Ascending aorta (tissue), 2 donors: Measurements from ENCODE around the gene MIB2. TPM values are rescaled to one million over a fixed set of nuclear protein-coding genes. Genes with fewer than 3 reads are reported as not detected.
"Not testable (repeated sequence)": the region's sequence is repeated elsewhere in the genome, so short reads cannot be mapped to it uniquely, and the experiment has no call there.

Experiments used
- DNase-seq, 2 donors: peaks; one replicate each; pipeline ENCODE4 v3.0.0-alpha.2; 2019; ENCODE audit warnings: low spot score in 2 of 2
- H3K27ac ChIP-seq, 2 donors: fragments of 200-600 bp; sonication (generic); one replicate each; pipeline ENCODE4 v1.5.1; 2016 to 2017; ENCODE audit warnings: mild to moderate bottlenecking in 1 of 2
- H3K27me3 ChIP-seq: fragments of 200-600 bp; sonication (generic); one replicate; pipeline ENCODE4 v1.5.1; 2017
- H3K36me3 ChIP-seq, 2 donors: fragments of 200-600 bp; sonication (generic); one replicate each; pipeline ENCODE4 v1.5.1; 2016
- H3K4me1 ChIP-seq, 2 donors: fragments of 200-600 bp; sonication (generic); one replicate each; pipeline ENCODE4 v1.5.1; 2016 to 2017; ENCODE audit warnings: mild to moderate bottlenecking in 1 of 2
- H3K4me3 ChIP-seq, 2 donors: fragments of 200-600 bp; sonication (generic); one replicate each; pipeline ENCODE4 v1.5.1; 2016 to 2017; ENCODE audit warnings: mild to moderate bottlenecking in 1 of 2
- H3K9me3 ChIP-seq, 2 donors: fragments of 200-600 bp; sonication (generic); one replicate each; pipeline ENCODE4 v1.5.1; 2016
- intact Hi-C: fragments of 100-400 bp; cut with DNase I; formaldehyde crosslinking; loops from one replicate; pipeline ENCODE4 v1.15.1; 2023
- total RNA-seq: library from RNA; depleted of rRNA; stranded (reverse); fragments of >200 nt; gene quantifications from one replicate; pipeline ENCODE4 v1.1.0, GENCODE V29; 2016
- TF ChIP-seq, protein P1 (sequence below), 3 experiments: fragments of 200-600 bp in 2 of 3; fragments of 450-650 bp in 1 of 3; sonication (generic) in 2 of 3; IDR thresholded peaks; one replicate each; pipeline ENCODE4 v1.5.1; 2016 to 2019; ENCODE audit warnings: antibody characterized with exemption in 3 of 3, mild to moderate bottlenecking in 1 of 3, moderate library complexity in 1 of 3

MIB2 gene
- total RNA-seq, 1 donor from 2014 or later = 96.9 TPM

DNA sequence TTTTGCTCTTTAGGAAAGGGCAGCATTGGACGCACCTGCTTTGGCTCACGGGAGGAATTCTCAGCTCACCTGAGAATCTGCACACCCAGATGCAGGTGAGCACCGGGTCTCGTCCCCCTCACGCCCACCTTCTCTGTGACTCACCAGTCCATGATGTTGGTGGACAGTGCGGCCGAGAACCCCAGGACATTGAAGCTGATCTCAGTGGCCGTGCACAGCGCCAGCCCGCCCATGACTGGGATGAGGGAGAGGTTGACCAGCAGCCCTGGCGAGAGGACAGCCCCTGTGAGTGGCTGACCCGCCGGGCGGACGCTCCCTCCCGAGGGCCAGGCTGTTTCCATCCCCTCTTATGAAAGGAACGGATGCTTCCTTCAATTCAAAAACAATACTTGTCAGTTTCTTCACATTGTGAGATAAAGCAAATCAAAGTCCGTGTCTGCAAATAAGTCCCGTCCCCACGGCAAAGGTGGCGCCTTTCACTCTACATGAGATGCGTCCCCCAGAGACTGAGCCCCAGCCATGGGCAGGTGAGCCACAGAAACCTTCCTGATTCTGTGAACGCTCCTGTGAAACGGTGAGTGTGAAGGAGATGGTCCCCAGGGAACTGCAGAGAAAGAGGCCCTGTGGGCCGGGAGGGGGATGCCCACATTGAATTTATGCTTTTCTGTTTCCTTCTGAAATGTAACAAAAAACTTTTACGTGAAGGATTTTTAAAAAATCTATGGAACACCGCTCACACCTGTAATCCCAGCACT lies 56.2 kb downstream of the MIB2 start:
- no peak for DNase-seq
- Histone ChIP-seq H3K4me3 (no peak overlapping the region), H3K27ac (no peak overlapping the region), H3K36me3 (peaks cover 50 to 64% of the 10 kb centered on the region in 2 donors), H3K4me1 (no peaks in the 10 kb centered on the region), H3K9me3 (no peaks in the 10 kb centered on the region), H3K27me3 (no peaks in the 10 kb centered on the region)
- TF ChIP-seq, protein P1, sequence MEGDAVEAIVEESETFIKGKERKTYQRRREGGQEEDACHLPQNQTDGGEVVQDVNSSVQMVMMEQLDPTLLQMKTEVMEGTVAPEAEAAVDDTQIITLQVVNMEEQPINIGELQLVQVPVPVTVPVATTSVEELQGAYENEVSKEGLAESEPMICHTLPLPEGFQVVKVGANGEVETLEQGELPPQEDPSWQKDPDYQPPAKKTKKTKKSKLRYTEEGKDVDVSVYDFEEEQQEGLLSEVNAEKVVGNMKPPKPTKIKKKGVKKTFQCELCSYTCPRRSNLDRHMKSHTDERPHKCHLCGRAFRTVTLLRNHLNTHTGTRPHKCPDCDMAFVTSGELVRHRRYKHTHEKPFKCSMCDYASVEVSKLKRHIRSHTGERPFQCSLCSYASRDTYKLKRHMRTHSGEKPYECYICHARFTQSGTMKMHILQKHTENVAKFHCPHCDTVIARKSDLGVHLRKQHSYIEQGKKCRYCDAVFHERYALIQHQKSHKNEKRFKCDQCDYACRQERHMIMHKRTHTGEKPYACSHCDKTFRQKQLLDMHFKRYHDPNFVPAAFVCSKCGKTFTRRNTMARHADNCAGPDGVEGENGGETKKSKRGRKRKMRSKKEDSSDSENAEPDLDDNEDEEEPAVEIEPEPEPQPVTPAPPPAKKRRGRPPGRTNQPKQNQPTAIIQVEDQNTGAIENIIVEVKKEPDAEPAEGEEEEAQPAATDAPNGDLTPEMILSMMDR (IDR thresholded peaks at IDR 0.05) = no peak
- intact Hi-C loops = no loop called here

DNA sequence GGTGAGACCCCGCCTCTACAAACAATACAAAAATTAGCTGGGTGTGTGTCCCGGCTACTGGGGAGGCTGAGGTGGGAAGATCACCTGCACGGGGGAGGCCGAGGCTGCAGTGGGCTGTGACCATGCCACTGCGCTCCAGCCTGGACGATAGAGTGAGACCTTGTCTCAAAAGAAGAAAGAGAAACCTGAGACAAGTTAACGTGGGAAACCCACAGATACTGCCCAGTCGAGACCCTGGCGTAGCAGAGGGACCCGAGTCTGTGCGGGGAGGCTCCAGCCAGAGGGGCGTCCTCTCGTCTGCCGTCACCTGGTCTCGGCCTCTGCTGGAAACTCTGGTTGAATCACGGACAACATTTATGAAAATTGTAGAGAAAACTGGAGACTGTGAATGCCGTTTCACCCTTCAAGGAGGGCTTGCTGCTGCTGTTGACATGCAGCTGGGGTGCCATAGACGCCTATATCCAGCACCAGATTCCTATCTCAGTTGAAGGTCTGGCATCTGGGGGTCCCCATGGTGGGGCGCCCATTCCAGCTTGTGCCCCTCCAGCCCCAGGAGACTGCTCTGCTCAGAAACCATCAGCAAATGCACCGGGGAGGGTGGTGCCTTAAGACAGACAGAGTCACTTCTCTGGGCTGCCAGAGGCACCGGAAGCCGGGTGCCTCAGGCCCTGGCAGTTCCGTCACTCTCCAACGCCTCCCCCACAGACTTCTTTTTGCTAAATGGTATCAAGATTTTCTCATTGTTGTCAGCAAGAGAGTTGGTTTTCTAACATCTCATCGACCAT lies 57.1 kb downstream of the MIB2 start:
- peaks cover 47 to 59% of the 10 kb centered on the region in 2 donors for H3K36me3 ChIP-seq
- TF ChIP-seq, protein P1 (IDR thresholded peaks at IDR 0.05) = no peak
- no peak overlapping the region for H3K27ac ChIP-seq
- DNase-seq = no peak
- intact Hi-C loops = no loop called here
- no peaks in the 10 kb centered on the region for H3K4me1 ChIP-seq
- H3K9me3 ChIP-seq = no peaks in the 10 kb centered on the region
- H3K4me3 ChIP-seq = no peak overlapping the region
- H3K27me3 ChIP-seq = no peaks in the 10 kb centered on the region

DNA sequence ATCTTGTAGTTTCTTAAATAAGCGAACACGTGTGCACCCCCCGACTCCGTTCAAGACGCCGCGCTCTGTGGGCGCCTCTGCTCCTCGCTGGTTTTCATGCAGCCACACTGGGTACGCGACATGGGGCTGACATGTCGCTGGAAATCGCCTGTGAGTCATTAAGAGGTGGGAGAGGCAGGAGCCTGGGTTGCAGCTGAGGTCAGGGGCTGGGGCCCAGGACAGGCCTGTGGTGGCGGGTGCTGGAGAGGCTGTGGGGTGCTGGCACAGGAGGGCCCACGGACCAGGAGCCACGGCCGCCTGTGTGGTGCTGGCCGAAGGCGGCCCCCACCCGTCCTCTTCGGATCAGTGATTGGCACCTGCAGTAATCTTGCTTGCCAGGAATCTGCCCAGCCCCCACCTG lies 59.5 kb downstream of the MIB2 start:
- H3K9me3 ChIP-seq, H3K27ac ChIP-seq, H3K4me1 ChIP-seq, H3K4me3 ChIP-seq, H3K27me3 ChIP-seq, intact Hi-C loops, DNase-seq: not testable (repeated sequence)
- peaks cover 28 to 40% of the 10 kb centered on the region in 2 donors for H3K36me3 ChIP-seq

GRCh38 chr1:1675218-1675617 lies 59.9 kb downstream of the MIB2 start:
- H3K27ac ChIP-seq, H3K9me3 ChIP-seq, DNase-seq, H3K4me3 ChIP-seq, H3K27me3 ChIP-seq, H3K4me1 ChIP-seq, intact Hi-C loops: not testable (repeated sequence)
- H3K36me3 ChIP-seq = peaks cover 25 to 37% of the 10 kb centered on the region in 2 donors

DNA sequence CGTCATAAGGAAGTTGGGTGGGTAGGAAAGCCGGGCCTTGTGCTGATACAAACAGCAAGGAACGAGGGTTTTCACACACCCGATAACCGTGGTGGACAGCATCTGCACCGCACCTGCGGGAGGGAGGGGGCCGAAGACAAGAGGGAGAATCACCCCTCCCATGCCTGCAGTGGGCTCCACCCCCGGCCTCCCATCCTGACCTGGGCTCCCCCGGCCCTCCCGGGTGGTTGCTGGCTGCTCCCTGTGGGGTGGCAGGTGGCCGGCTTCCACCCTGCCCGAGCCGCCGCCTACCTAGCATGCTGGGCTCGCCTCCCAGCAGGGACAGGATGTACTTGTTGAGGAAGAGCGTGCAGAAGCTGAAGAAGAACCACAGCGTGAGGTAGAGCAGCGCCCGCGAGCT lies 60.8 kb downstream of the MIB2 start:
- H3K4me1 ChIP-seq, intact Hi-C loops: not testable (repeated sequence)
- peaks cover 17 to 29% of the 10 kb centered on the region in 2 donors for H3K36me3 ChIP-seq

GRCh38 chr1:1677718-1678580 lies 62.6 kb downstream of the MIB2 start:
- Histone ChIP-seq H3K4me3 (no peak overlapping the region), H3K27me3 (no peaks in the 10 kb centered on the region), H3K36me3 (peaks cover 0 to 11% of the 10 kb centered on the region in 2 donors), H3K4me1 (no peaks in the 10 kb centered on the region), H3K9me3 (no peaks in the 10 kb centered on the region), H3K27ac (no peak overlapping the region)
- TF ChIP-seq, protein P1 (IDR thresholded peaks at IDR 0.05) = no peak
- intact Hi-C loops = no loop called here
- DNase-seq = no peak

More for the DNA sequence above, 60.8 kb downstream of the MIB2 start:
- not testable (repeated sequence) for H3K9me3 ChIP-seq, H3K4me3 ChIP-seq, H3K27ac ChIP-seq, DNase-seq, H3K27me3 ChIP-seq
